ENCODE data around the gene CLEC4M.

Gene CLEC4M

GRCh38 chr19:7757358-7757757, 5.7 kb upstream of the CLEC4M start:
- TF ChIP-seq SETDB1 (IDR thresholded peaks at IDR 0.05; ENCODE audit: insufficient read length, low read length): peak; percentile 77
- TF ChIP-seq PRDM4 (tag by site-specific recombination; IDR thresholded peaks at IDR 0.05): no peak
- peak; percentile 95 for TF ChIP-seq ZNF585B (tag by site-specific recombination; IDR thresholded peaks at IDR 0.05)
- TF ChIP-seq ZNF354C (tag by site-specific recombination; IDR thresholded peaks at IDR 0.05; ENCODE audit: borderline replicate concordance, low read depth): no peak
- Histone ChIP-seq H3K4me1 (ENCODE audit: control insufficient read depth, insufficient read depth, low read length) (no peaks in the 10 kb centered on the region), H3K27ac (ENCODE audit: extremely low read depth, low read depth, low read length) (no peak overlapping the region), H3K9me3 (ENCODE audit: control insufficient read depth, insufficient read depth, low read depth, low read length) (no peaks in the 10 kb centered on the region), H3K36me3 (ENCODE audit: control insufficient read depth in 2 of 2, insufficient read depth in 1 of 2, low read length in 2 of 2) (no peaks in the 10 kb centered on the region), H3K4me3 (ENCODE audit: low read depth, low read length) (no peak overlapping the region)
- CTCF ChIA-PET: no interaction called here
- POLR2A ChIA-PET: no interaction called here

GRCh38 chr19:7759156-7759555, 3.9 kb upstream of the CLEC4M start:
- H3K9me3 ChIP-seq (ENCODE audit: control insufficient read depth, insufficient read depth, low read depth, low read length): no peaks in the 10 kb centered on the region
- no peaks in the 10 kb centered on the region for H3K36me3 ChIP-seq (ENCODE audit: control insufficient read depth in 2 of 2, insufficient read depth in 1 of 2, low read length in 2 of 2)
- peak; percentile 88 for TF ChIP-seq SETDB1 (IDR thresholded peaks at IDR 0.05; ENCODE audit: insufficient read length, low read length)
- no peak for TF ChIP-seq ZNF521 (tag by site-specific recombination; IDR thresholded peaks at IDR 0.05)
- no peak for TF ChIP-seq ZNF830 (tag by site-specific recombination; IDR thresholded peaks at IDR 0.05; ENCODE audit: low read depth)
- 0 out of 2 replicates have a peak, but pooled peaks have one; percentile 69 for TF ChIP-seq ZNF280D (tag by site-specific recombination; IDR thresholded peaks at IDR 0.05)
- TF ChIP-seq ZNF610 (tag by site-specific recombination; IDR thresholded peaks at IDR 0.05; ENCODE audit: borderline replicate concordance): 0 out of 2 replicates have a peak, but pooled peaks have one; percentile 14
- CTCF ChIA-PET: no interaction called here
- POLR2A ChIA-PET: no interaction called here
- H3K4me3 ChIP-seq (ENCODE audit: low read depth, low read length): no peak overlapping the region
- H3K4me1 ChIP-seq (ENCODE audit: control insufficient read depth, insufficient read depth, low read length): no peaks in the 10 kb centered on the region
- no peak overlapping the region for H3K27ac ChIP-seq (ENCODE audit: extremely low read depth, low read depth, low read length)

GRCh38 chr19:7763696-7764095, 653 bp downstream of the CLEC4M start:
- no peaks in the 10 kb centered on the region for H3K9me3 ChIP-seq (ENCODE audit: control insufficient read depth, insufficient read depth, low read depth, low read length)
- no peaks in the 10 kb centered on the region for H3K4me1 ChIP-seq (ENCODE audit: control insufficient read depth, insufficient read depth, low read length)
- H3K36me3 ChIP-seq (ENCODE audit: control insufficient read depth in 2 of 2, insufficient read depth in 1 of 2, low read length in 2 of 2): no peaks in the 10 kb centered on the region
- POLR2A ChIA-PET: no interaction called here
- CTCF ChIA-PET: no interaction called here
- no peak overlapping the region for H3K4me3 ChIP-seq (ENCODE audit: low read depth, low read length)
- no peak overlapping the region for H3K27ac ChIP-seq (ENCODE audit: extremely low read depth, low read depth, low read length)
- no peak for TF ChIP-seq ZBTB44 (tag by site-specific recombination; IDR thresholded peaks at IDR 0.05)
- TF ChIP-seq ZNF837 (tag by site-specific recombination; IDR thresholded peaks at IDR 0.05): no peak
- TF ChIP-seq BCL6B (tag by site-specific recombination; IDR thresholded peaks at IDR 0.05): no peak
- TF ChIP-seq ZNF423 (tag by site-specific recombination; IDR thresholded peaks at IDR 0.05): no peak
- TF ChIP-seq AEBP2 (tag by site-specific recombination; IDR thresholded peaks at IDR 0.05; ENCODE audit: borderline replicate concordance): no peak
- no peak for TF ChIP-seq MYNN (tag by site-specific recombination; IDR thresholded peaks at IDR 0.05; ENCODE audit: borderline replicate concordance)
- TF ChIP-seq ZNF544 (tag by site-specific recombination; IDR thresholded peaks at IDR 0.05): no peak
- no peak for TF ChIP-seq BCL11A (tag by site-specific recombination; IDR thresholded peaks at IDR 0.05; ENCODE audit: low read depth)
- TF ChIP-seq KLF7 (tag by site-specific recombination; IDR thresholded peaks at IDR 0.05; ENCODE audit: borderline replicate concordance): no peak
- no peak for TF ChIP-seq GLI2 (tag by site-specific recombination; IDR thresholded peaks at IDR 0.05; ENCODE audit: borderline replicate concordance, low read depth)
- TF ChIP-seq ZNF112 (tag by site-specific recombination; IDR thresholded peaks at IDR 0.05): no peak
- no peak for TF ChIP-seq ZNF677 (tag by site-specific recombination; IDR thresholded peaks at IDR 0.05)
- no peak for TF ChIP-seq BCL11B (tag by site-specific recombination; IDR thresholded peaks at IDR 0.05; ENCODE audit: low read depth)
- no peak for TF ChIP-seq HOXA7 (CRISPR knock-in tag; IDR thresholded peaks at IDR 0.05; ENCODE audit: borderline replicate concordance)

Data from HEK293 (cell line).